ENCODE results near the gene MPC1.
A peak's percentile ranks its signal among the peaks of the same experiment; 100 is the strongest.
"Not testable (repeated sequence)": the region's sequence is repeated elsewhere in the genome, so short reads cannot be mapped to it uniquely, and the experiment has no call there.

MPC1 gene

GRCh38 chr6:166405386-166405785 lies 22.6 kb upstream of the MPC1 start:
- DNase-seq = no peak

- DNase-seq = no peak
Measured at GRCh38 chr6:166402582-166403277, 20.0 kb upstream of the MPC1 start.

GRCh38 chr6:166400649-166401250 lies 18.0 kb upstream of the MPC1 start:
- DNase-seq = peak; percentile 59

DNA sequence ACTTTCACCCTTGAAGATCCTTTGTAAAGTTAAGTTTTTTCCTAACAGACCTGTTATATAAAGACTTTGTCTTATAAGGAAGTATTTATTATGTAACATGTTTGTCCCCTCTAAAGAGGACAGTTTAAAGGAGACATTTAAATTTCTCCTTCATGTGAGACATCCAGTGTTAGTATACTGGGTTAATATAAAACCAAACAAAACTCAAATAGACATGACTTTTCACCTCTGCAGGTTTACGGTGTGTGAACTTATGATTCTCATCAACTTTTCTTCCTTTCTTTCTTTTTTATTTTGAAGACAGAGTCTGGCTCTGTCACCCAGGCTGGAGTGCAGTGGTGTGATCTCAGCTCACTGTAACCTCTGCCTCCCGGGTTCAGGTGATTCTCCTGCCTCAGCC lies 17.4 kb upstream of the MPC1 start:
- no peak for DNase-seq

DNA sequence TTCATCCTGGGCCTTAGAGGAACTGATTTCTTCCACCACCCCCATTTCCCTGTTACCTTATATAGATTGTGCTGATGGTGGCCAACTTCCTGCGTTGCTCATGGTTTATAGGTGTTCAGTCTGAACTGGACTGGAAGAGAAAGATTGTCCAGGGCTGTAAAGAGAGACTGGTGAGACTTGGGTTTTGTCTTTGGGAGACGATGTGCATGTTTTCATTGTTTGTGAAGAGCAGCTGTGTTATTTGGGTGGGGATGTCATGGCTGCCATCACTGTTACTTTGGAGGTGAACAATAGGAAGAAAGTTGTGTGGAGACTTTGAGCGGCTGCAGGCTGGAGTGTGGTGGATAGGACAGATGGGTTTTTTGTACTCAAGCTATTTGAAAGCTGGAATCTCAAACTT lies 15.6 kb upstream of the MPC1 start:
- no peak for DNase-seq

DNA sequence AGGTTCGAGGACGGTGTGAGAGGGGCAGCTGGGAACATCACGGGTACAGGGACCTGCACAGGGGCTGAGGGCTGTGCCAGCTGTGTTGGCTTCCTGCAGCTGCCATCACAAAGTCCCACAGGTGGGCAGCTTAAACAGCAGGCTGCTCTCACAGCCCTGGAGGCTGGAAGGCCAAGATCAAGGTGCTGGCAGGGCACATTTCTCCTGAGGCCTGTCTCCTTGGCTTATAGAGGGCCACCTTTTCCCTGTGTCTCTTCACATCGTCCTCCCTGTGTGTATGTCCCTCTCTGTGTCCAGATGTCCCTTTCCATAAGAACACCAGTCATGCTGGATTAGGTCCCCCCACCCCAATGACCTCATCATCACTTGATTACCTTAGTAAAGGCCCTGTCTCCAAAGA lies 15.1 kb upstream of the MPC1 start:
- DNase-seq = no peak

GRCh38 chr6:166395778-166396177 lies 13.0 kb upstream of the MPC1 start:
- no peak for DNase-seq

DNA sequence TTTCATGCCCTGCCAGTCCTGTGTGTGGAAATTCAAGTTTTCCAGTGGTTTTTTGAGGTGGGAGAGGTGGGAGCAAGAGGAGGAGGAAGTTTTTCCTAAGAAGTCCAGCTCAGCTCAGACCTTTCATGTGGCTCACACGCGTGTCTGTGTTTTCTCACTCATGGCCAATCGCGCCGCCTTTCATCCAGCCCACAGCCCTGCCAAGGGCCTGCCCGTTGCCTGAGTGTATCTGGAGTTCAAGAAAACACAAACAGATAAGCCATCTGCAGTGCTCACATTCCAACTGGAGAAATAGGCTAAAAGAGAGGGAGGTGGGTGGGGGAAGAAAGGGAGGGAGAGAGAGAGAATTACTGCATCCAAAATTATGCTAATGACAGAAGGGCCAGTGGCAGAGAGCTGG lies 12.6 kb upstream of the MPC1 start:
- no peak for DNase-seq

- DNase-seq = no peak
Measured at GRCh38 chr6:166394036-166394892, 11.5 kb upstream of the MPC1 start.

- no peak for DNase-seq
Measured at GRCh38 chr6:166393535-166393823, 10.7 kb upstream of the MPC1 start.

- DNase-seq = not testable (repeated sequence)
Measured at GRCh38 chr6:166392755-166393534, 10.2 kb upstream of the MPC1 start.

DNA sequence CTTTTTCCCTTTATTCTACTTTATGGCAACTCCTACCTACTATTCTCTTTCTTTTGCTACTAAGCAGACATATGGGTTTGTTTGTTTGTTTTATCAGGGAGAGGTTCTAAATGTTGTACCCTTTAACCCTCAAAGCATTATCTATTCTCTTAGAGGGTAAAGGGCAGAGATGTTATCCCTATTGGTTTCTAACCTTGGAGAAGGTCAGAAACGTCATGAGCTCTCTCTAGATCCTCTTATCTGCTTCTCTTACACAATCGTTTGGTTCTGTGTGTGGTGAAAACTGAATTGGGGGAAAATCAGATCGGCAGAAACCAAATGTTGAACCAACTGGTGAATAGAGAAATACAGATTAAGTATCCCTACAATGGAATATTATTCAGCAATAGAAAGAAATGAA lies 6.4 kb upstream of the MPC1 start:
- DNase-seq = no peak

DNA sequence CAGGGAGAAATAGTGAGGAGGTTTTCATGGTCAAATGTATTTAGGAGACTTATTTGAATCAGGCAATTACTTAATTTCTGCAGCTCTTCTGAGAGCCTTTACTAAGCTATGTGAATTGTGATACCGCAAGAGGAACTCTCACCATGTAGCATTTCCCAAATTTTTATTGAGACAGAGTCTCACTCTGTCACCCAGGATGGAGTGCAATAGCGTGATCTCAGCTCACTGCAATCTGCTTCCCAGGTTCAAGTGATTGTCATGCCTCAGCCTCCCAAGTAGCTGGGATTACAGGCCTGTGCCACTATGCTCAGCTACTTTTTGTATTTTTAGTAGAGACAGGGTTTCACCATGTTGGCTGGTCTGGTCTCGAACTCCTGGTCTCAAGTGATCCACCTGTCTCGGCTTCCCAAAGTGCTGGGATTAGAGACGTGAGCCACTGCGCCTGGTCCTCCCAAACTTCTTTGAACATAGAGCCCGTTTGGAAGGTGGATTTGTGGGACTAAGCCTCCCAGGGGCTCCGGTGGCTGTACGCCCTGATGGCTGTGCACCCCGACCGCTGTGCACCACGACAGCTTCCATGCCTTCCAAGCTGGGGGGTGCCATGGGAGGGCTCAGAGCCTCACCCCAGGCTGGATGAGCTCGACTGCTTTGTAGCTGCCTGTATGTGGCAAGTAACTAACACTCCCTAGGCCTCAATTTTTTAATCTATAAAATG lies 5.7 kb upstream of the MPC1 start:
- no peak for DNase-seq

DNA sequence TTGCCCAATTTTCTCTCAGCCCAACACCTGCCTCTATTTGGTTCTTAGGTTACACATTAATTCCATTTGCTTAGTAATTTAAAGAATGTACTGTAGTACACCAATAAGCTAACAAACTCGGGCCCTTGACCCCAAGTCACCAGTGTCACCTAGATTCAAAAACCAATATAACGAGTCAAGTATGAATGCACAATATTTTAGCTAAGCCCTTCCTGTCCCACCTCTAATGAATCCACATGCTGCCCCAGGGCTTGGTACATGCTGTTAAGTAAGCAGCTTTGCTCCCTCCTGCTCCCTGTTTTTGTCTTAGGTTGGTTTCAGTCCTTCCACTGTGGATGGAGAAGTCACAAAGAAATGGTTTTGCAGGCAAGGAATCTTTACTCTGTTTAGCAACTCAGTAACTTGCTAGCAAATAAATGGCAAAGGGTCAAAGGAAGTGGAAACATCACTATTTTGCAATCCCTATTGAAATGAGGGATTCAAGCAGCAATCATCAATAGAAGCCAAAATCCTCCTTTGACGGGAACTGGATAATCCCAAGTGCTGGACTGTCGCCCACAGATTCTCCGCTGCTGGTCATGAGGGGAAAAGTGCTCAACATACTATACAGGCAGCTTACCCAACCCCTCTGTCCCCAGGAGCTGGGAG lies 5.0 kb upstream of the MPC1 start:
- no peak for DNase-seq

GRCh38 chr6:166387098-166387497 lies 4.4 kb upstream of the MPC1 start:
- not testable (repeated sequence) for DNase-seq

- no peak for DNase-seq
Measured at GRCh38 chr6:166386111-166386510, 3.4 kb upstream of the MPC1 start.

DNA sequence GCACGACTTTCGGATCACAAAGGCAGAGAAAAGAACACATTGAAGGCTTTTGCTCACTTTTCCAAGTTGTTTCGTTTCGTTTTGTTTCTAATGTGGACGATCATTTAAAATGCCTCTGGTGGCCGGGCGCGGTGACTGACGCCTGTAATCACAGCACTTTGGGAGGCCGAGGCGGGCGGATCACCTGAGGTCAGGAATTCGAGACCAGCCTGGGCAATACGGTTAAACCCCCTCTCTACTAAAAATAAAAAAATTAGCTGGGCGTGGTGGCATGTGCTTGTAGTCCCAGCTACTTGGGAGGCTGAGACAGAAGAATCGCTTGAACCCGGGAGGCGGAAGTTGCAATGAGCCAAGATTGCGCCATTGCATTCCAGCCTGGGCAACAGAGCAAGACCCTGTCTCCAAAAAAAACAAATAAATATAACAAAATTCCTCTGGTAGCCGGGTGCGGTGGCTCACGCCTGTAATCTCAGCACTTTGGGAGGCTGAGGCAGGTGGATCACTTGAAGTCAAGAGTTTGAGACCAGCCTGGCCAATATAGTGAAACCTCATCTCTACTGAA lies 1.1 kb upstream of the MPC1 start:
- DNase-seq = peak; percentile 43

DNA sequence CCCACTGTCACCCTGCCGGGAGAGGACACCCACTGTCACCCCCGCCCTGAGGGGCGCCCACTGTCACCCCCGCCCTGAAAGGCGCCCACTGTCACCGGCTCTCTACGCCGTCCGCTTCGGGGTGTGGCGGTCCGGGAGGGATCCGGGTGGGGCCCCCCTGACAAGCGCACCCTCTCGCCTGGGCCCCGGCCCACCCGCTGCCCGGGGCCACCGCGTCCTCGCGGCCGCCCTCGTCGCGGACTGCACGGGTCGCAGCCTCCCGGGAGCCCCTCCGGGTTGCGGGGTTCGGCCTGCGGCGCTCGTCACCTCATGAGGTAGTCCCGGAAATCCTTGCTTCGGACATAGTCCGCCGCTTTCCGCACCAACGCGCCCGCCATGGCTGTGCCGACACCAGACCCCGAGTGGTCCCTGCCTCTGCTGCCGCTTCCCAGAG lies 224 bp downstream of the MPC1 start:
- no peak for DNase-seq

DNA sequence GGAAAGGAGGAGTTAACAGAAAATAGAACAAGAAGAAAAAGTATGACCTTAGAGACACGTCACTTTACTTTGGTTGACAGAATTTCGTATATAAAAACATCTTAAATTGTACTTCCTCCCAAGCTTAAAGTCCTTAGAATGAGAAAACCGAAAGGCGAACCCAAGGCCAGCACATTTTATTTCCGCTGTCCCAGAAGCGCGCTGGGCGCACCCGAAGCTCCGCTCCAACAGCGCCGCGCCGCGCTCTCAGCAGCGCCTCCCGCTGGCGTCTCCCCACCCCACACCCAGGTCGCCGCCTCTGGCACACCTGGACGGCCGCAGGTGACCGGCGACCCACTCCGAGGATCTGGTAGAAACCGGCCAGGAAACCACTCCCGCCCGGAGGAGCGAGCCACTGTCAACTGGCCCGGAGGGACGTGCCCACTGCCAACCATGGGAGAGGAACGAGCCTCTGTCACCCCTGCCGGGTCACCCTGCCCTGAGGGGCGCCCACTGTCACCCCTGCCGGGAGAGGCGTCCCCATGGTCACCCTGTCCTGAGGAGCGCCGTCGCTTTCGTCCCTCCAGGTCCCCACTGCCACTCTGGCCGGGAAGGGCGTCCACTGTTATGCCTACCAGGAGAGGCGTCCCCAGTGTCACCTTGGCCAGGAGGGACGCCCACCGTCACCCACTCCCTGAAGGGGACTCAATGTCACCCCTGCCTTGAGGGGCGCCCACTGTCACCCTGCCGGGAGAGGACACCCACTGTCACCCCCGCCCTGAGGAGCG lies 824 bp downstream of the MPC1 start:
- DNase-seq = peak; percentile 77

- DNase-seq = no peak
Measured at GRCh38 chr6:166381381-166381732, 1.4 kb downstream of the MPC1 start.

DNA sequence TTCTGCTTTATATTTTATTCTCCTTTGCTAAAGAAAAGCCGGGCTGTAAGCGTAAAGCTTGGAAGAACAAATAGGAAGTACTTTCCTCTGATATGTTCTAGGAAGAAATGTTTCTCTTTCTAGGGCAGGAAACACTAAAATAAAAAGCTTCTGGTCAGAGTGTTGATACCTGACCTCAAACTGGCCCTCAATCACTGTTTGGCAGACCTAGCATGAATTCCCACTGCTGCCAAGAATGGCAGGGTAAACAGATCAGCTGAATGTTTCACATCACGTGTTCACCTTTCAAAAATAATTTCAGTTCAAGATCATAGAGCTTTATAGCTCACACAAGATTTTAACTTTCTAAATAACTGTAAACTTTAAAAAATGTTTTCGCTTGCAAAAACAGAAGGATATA lies 2.9 kb downstream of the MPC1 start:
- no peak for DNase-seq

All from activated T-cell treated with anti-CD3 and anti-CD28 coated beads, Interleukin-2, amount 50 U/mL, for 1 hour (primary cell).